ENCODE measurements around the gene LILRB4.
"Not testable (repeated sequence)": the region's sequence is repeated elsewhere in the genome, so short reads cannot be mapped to it uniquely, and the experiment has no call there.

The LILRB4 gene

GRCh38 chr19:54696117-54696548, 33.3 kb downstream of the LILRB4 start:
- no peak for DNase-seq

- no peak for DNase-seq
Measured at GRCh38 chr19:54696766-54697165, 34.0 kb downstream of the LILRB4 start.

- not testable (repeated sequence) for DNase-seq
Measured at GRCh38 chr19:54697716-54698115, 34.9 kb downstream of the LILRB4 start.

- no peak for DNase-seq
Measured at GRCh38 chr19:54704928-54705327, 42.1 kb downstream of the LILRB4 start.

GRCh38 chr19:54707962-54708361, 45.2 kb downstream of the LILRB4 start:
- DNase-seq, result no peak

- DNase-seq, result no peak
Measured at GRCh38 chr19:54708781-54709180, 46.0 kb downstream of the LILRB4 start.

- DNase-seq, result no peak
Measured at GRCh38 chr19:54709212-54709948, 46.6 kb downstream of the LILRB4 start.

GRCh38 chr19:54709956-54710355, 47.2 kb downstream of the LILRB4 start:
- DNase-seq, result not testable (repeated sequence)
